Heart left ventricle (tissue), 16 donors: ENCODE results near the gene RPL38. TPM values are rescaled to one million over a fixed set of nuclear protein-coding genes. Genes with fewer than 3 reads are reported as not detected.

ENCODE experiments used
- ATAC-seq, 4 donors: fragments of 200-7000 bp; cut with Tn5 transposase; one replicate each; pipeline ENCODE4 v1.9.1; 2020 to 2022; ENCODE audit warnings: moderate library complexity in 4 of 4, mild to moderate bottlenecking in 3 of 4, moderate number of reproducible peaks in 1 of 4
- DNase-seq, 5 donors: peaks; one replicate each; pipeline ENCODE4 v3.0.0-alpha.2; 2020
- H3K27ac ChIP-seq, 12 donors: fragments of 200-600 bp; sonication (generic) in 4 of 12; one replicate each; pipeline versions ENCODE4 v1.5.0 to v1.8.0; 2016 to 2022; ENCODE audit warnings: mild to moderate bottlenecking in 2 of 12
- H3K27me3 ChIP-seq, 9 donors: fragments of 200-600 bp; sonication (generic) in 2 of 9; one replicate each; pipeline versions ENCODE4 v1.5.1 to v1.8.0; 2016 to 2022; ENCODE audit warnings: mild to moderate bottlenecking in 3 of 9
- H3K36me3 ChIP-seq, 9 donors: fragments of 200-600 bp; sonication (generic) in 2 of 9; one replicate each; pipeline versions ENCODE4 v1.5.0 to v1.8.0; 2018 to 2022; ENCODE audit warnings: mild to moderate bottlenecking in 2 of 9
- H3K4me1 ChIP-seq, 12 donors: fragments of 200-600 bp; sonication (generic) in 4 of 12; one replicate each; pipeline versions ENCODE4 v1.5.0 to v1.8.0; 2016 to 2022; ENCODE audit warnings: mild to moderate bottlenecking in 3 of 12
- H3K4me3 ChIP-seq, 12 donors: fragments of 200-600 bp; sonication (generic) in 4 of 12; one replicate each; pipeline versions ENCODE4 v1.5.0 to v1.8.0; 2017 to 2022; ENCODE audit warnings: mild to moderate bottlenecking in 9 of 12, moderate library complexity in 4 of 12
- H3K9me3 ChIP-seq, 12 donors: fragments of 200-600 bp; sonication (generic) in 4 of 12; one replicate each; pipeline versions ENCODE4 v1.5.0 to v1.8.0; 2016 to 2022; ENCODE audit warnings: mild to moderate bottlenecking in 1 of 12
- CTCF ChIP-seq, 12 donors: fragments of 200-600 bp; sonication (generic) in 4 of 12; IDR thresholded peaks; one replicate each; pipeline versions ENCODE4 v1.5.0 to v1.8.0; 2018 to 2022; ENCODE audit warnings: antibody characterized with exemption in 12 of 12, mild to moderate bottlenecking in 5 of 12
- POLR2A ChIP-seq, 2 donors: fragments of 450-650 bp; IDR thresholded peaks; one replicate each; pipeline ENCODE4 v1.6.1; 2017; ENCODE audit warnings: antibody characterized with exemption in 2 of 2, mild to moderate bottlenecking in 2 of 2, moderate library complexity in 2 of 2
- WGBS, 4 donors: extraction: QIAGEN DNeasy Blood & Tissue Kit in 2 of 4; methylation state at CpG; one replicate each; pipeline versions ENCODE4 v1.1.5 to v1.1.7; 2013 to 2018; 5-methylcytosine and 5-hydroxymethylcytosine counted together
- intact Hi-C, 10 donors: fragments of 100-400 bp; cut with DNase I; formaldehyde crosslinking; loops; one replicate each; pipeline versions ENCODE4 v1.11.1 to v1.14.2; 2022
- polyA plus RNA-seq, 2 donors: library from polyadenylated mRNA; stranded (reverse); fragments of 200-250 nt; gene quantifications; one replicate each; pipeline ENCODE4 v1.2.3, GENCODE V29; 2013
- total RNA-seq, 9 donors: library from RNA; depleted of rRNA in 2 of 9; stranded (reverse); fragments of >200 nt in 2 of 9; fragmentation: NEBNext Ultra II Directional in 3 of 9; extraction: Animal tissue kit (Norgen Biotek cat#: 25700) in 3 of 9; gene quantifications; one replicate each; pipeline versions ENCODE4 v1.1.0 to v1.2.4, GENCODE V29; 2016 to 2023
- donor health status: ischemic (EF 13 %, LVEDD 7.1; RV severe dilation, severe dysfunction).
- donor health status: healthy with polysubstance abuse.
- donor health status: DM: no; HTN: yes; CAD: no.
- donor health status: DM: no; HTN: no; CAD: no.
- donor health status: ischemic (EF 25% LVEDD 6.9; RV normal size, moderate dysfunction).
- donor health status: ischemic (EF 25% LVEDD 5.7; RV mildly dilated, moderate dysfunction).
- donor health status: healthy.
- donor health status: DM: yes; HTN: yes; CAD: no.
- donor health status: ischemic (EF 35%, LVEDD 5.7; RV mildly dilated, moderate dysfunction).
- donor health status: nonischemic (EF 11% LVEDD 7.7; RV severe dilation, severe dysfunction).
- donor health status: DM: yes; HTN: yes; CAD: no.
- donor health status: PGD.
- donor health status: ischemic (EF 29% LVEDD 5.4; RV normal size, mild dysfunction).
- donor health status: nonischemic (EF 23%, LVEDD 6.1; RV moderate dilation, normal function).

RPL38 gene
- total and polyA plus RNA-seq, 11 donors, result 244 to 1,830 (median 740) TPM

GRCh38 chr17:74161503-74161875, 42.0 kb upstream of the RPL38 start:
- H3K4me1 ChIP-seq, result no peaks in the 10 kb centered on the region
- 68 to 74% (median 70%) methylated on average over 11 of the region's 11 CpGs for WGBS, 4 donors
- no peaks in the 10 kb centered on the region for H3K36me3 ChIP-seq
- TF ChIP-seq CTCF (IDR thresholded peaks at IDR 0.05), result no peak
- no peak for TF ChIP-seq POLR2A (IDR thresholded peaks at IDR 0.05)
- H3K27me3 ChIP-seq, result peaks cover 0 to 31% (median 0%) of the 10 kb centered on the region in 9 donors
- ATAC-seq, result no peak
- intact Hi-C loops, result no loop called here
- H3K9me3 ChIP-seq, result no peaks in the 10 kb centered on the region
- H3K4me3 ChIP-seq, result no peak overlapping the region
- no peak overlapping the region for H3K27ac ChIP-seq
- no peak for DNase-seq

- no peaks in the 10 kb centered on the region for H3K36me3 ChIP-seq
- WGBS, 4 donors, result 46 to 51% (median 50%) methylated on average over 11 of the region's 11 CpGs
- no peaks in the 10 kb centered on the region for H3K4me1 ChIP-seq
- TF ChIP-seq POLR2A (IDR thresholded peaks at IDR 0.05) (no peak), CTCF (IDR thresholded peaks at IDR 0.05) (no peak)
- DNase-seq (no peak), ATAC-seq (no peak)
- H3K4me3 ChIP-seq, result no peak overlapping the region
- intact Hi-C loops, result no loop called here
- peaks cover 0 to 5% (median 0%) of the 10 kb centered on the region in 12 donors for H3K9me3 ChIP-seq
- H3K27me3 ChIP-seq, result peaks cover 0 to 36% (median 0%) of the 10 kb centered on the region in 9 donors
- H3K27ac ChIP-seq, result no peak overlapping the region
These were observed 40.1 kb upstream of the RPL38 start for GRCh38 chr17:74163271-74163821.

- peaks cover 0 to 5% (median 0%) of the 10 kb centered on the region in 12 donors for H3K9me3 ChIP-seq
- no peaks in the 10 kb centered on the region for H3K4me1 ChIP-seq
- intact Hi-C loops, result no loop called here
- no peak for TF ChIP-seq POLR2A (IDR thresholded peaks at IDR 0.05)
- TF ChIP-seq CTCF (IDR thresholded peaks at IDR 0.05), result no peak
- H3K27me3 ChIP-seq, result peaks cover 0 to 40% (median 0%) of the 10 kb centered on the region in 9 donors
- WGBS, 4 donors, result 77 to 87% (median 85%) methylated on average over 7 of the region's 7 CpGs
- H3K4me3 ChIP-seq, result no peak overlapping the region
- H3K27ac ChIP-seq, result no peak overlapping the region
- ATAC-seq (no peak), DNase-seq (no peak)
- no peaks in the 10 kb centered on the region for H3K36me3 ChIP-seq
These were observed 39.6 kb upstream of the RPL38 start for GRCh38 chr17:74163836-74164235.

- H3K27me3 ChIP-seq, result peaks cover 0 to 43% (median 0%) of the 10 kb centered on the region in 9 donors
- intact Hi-C loops, result no loop called here
- 79 to 87% (median 83%) methylated on average over 9 of the region's 9 CpGs for WGBS, 4 donors
These were observed 38.9 kb upstream of the RPL38 start for GRCh38 chr17:74164446-74165045.

More at GRCh38 chr17:74164446-74165045, 38.9 kb upstream of the RPL38 start:
- Histone ChIP-seq H3K9me3 (peaks cover 0 to 5% (median 0%) of the 10 kb centered on the region in 12 donors), H3K4me3 (no peak overlapping the region), H3K4me1 (no peaks in the 10 kb centered on the region), H3K27ac (no peak overlapping the region), H3K36me3 (no peaks in the 10 kb centered on the region)
- TF ChIP-seq CTCF (IDR thresholded peaks at IDR 0.05) (no peak), POLR2A (IDR thresholded peaks at IDR 0.05) (no peak)
- DNase-seq (no peak), ATAC-seq (no peak)
